WTC11 (cell line): Measurements from ENCODE around the gene MTMR3. TPM values are rescaled to one million over a fixed set of nuclear protein-coding genes. Genes with fewer than 3 reads are reported as not detected.

Experiments
- ATAC-seq: fragments of 200-7000 bp; cut with Tn5 transposase; 2 replicates; pipeline ENCODE4 v1.10.0; 2021; ENCODE audit warnings: mild to moderate bottlenecking, moderate library complexity
- CTCF ChIA-PET: fragments of 300-600 bp; sonication (Branson Sonifier 250); formaldehyde crosslinking; loops from one replicate; lab custom pipeline; 2021; ENCODE audit warnings: antibody characterized with exemption; lab: Charles Lee
- POLR2A ChIA-PET: fragments of 350-600 bp; sonication (Branson Sonifier 250); formaldehyde crosslinking; loops from one replicate; lab custom pipeline; 2021; ENCODE audit warnings: antibody characterized with exemption; lab: Charles Lee
- DNase-seq: peaks from one replicate; pipeline ENCODE4 v3.0.0; 2021; ENCODE audit warnings: low spot score
- H3K27ac Mint-ChIP-seq: 2 replicates; pipeline ENCODE4 v1.8.0; 2021; ENCODE audit warnings: mixed read lengths
- H3K27me3 Mint-ChIP-seq: 2 replicates; pipeline ENCODE4 v1.8.0; 2021; ENCODE audit warnings: low read depth, mild to moderate bottlenecking, moderate library complexity, mixed read lengths
- H3K36me3 Mint-ChIP-seq: 2 replicates; pipeline ENCODE4 v1.8.0; 2021; ENCODE audit warnings: mixed read lengths
- H3K4me1 Mint-ChIP-seq: 2 replicates; pipeline ENCODE4 v1.8.0; 2022; ENCODE audit warnings: mixed read lengths
- H3K4me3 Mint-ChIP-seq: 2 replicates; pipeline ENCODE4 v1.8.0; 2021; ENCODE audit warnings: mild to moderate bottlenecking, moderate library complexity, mixed read lengths
- H3K9me3 Mint-ChIP-seq: 2 replicates; pipeline ENCODE4 v1.8.0; 2021; ENCODE audit warnings: mixed read lengths
- AFF4 ChIP-seq: sonication (generic); formaldehyde crosslinking; IDR thresholded peaks from 2 replicates; pipeline ENCODE4 v1.8.1; 2023; ENCODE audit warnings: mild to moderate bottlenecking, missing genetic modification reagents, borderline replicate concordance
- ERG ChIP-seq: fragments of 250-450 bp; sonication (Bioruptor Pico); IDR thresholded peaks from 2 replicates; pipeline ENCODE4 v1.8.0; 2021; ENCODE audit warnings: mild to moderate bottlenecking
- ESRRA ChIP-seq: sonication (generic); formaldehyde crosslinking; IDR thresholded peaks from 2 replicates; pipeline ENCODE4 v1.8.1; 2022; ENCODE audit warnings: mild to moderate bottlenecking, missing genetic modification reagents, borderline replicate concordance
- HMGA2 ChIP-seq: fragments of 250-450 bp; sonication (Bioruptor Pico); IDR thresholded peaks from 2 replicates; pipeline ENCODE4 v1.4.0; 2021; ENCODE audit warnings: mild to moderate bottlenecking, moderate library complexity
- MAX ChIP-seq: sonication (generic); formaldehyde crosslinking; IDR thresholded peaks from 2 replicates; pipeline ENCODE4 v1.8.0; 2022; ENCODE audit warnings: mild to moderate bottlenecking, missing genetic modification reagents
- NR3C1 ChIP-seq: sonication (generic); formaldehyde crosslinking; conservative IDR thresholded peaks from 2 replicates; pipeline ENCODE4 v1.8.1; 2023; ENCODE audit warnings: low read depth, mild to moderate bottlenecking, missing genetic modification reagents
- OVOL2 ChIP-seq: fragments of 250-450 bp; sonication (Bioruptor Pico); IDR thresholded peaks from 2 replicates; pipeline ENCODE4 v1.9.0; 2021; ENCODE audit warnings: mild to moderate bottlenecking, borderline replicate concordance
- TP53 ChIP-seq: sonication (generic); formaldehyde crosslinking; IDR thresholded peaks from 2 replicates; pipeline ENCODE4 v1.8.1; 2023; ENCODE audit warnings: mild to moderate bottlenecking, missing genetic modification reagents
- ZNF121 ChIP-seq: sonication (generic); formaldehyde crosslinking; IDR thresholded peaks from 2 replicates; pipeline ENCODE4 v1.8.0; 2023; ENCODE audit warnings: missing genetic modification reagents
- ZNF416 ChIP-seq: fragments of 250-450 bp; sonication (Bioruptor Pico); IDR thresholded peaks from 2 replicates; pipeline ENCODE4 v1.9.0; 2021; ENCODE audit warnings: mild to moderate bottlenecking, inconsistent platforms
- ZNF532 ChIP-seq: fragments of 250-450 bp; sonication (Bioruptor Pico); IDR thresholded peaks from 2 replicates; pipeline ENCODE4 v1.9.0; 2021; ENCODE audit warnings: mild to moderate bottlenecking, borderline replicate concordance
- ZNF671 ChIP-seq: fragments of 250-450 bp; sonication (Bioruptor Pico); IDR thresholded peaks from 2 replicates; pipeline ENCODE4 v1.8.0; 2021; ENCODE audit warnings: mild to moderate bottlenecking
- total RNA-seq: library from RNA; stranded (reverse); gene quantifications from 3 replicates; pipeline ENCODE4 v1.2.3, GENCODE V29; 2021
- TF ChIP-seq, protein P1 (sequence below): sonication (generic); formaldehyde crosslinking; IDR thresholded peaks from 2 replicates; pipeline ENCODE4 v1.8.0; 2022; ENCODE audit warnings: mild to moderate bottlenecking, missing genetic modification reagents

The MTMR3 gene
- total RNA-seq, 1 experiment from 2014 or later = 19.2 TPM

GRCh38 chr22:29867260-29867659, 15.7 kb upstream of the MTMR3 start (continued):
- TF ChIP-seq, protein P1, sequence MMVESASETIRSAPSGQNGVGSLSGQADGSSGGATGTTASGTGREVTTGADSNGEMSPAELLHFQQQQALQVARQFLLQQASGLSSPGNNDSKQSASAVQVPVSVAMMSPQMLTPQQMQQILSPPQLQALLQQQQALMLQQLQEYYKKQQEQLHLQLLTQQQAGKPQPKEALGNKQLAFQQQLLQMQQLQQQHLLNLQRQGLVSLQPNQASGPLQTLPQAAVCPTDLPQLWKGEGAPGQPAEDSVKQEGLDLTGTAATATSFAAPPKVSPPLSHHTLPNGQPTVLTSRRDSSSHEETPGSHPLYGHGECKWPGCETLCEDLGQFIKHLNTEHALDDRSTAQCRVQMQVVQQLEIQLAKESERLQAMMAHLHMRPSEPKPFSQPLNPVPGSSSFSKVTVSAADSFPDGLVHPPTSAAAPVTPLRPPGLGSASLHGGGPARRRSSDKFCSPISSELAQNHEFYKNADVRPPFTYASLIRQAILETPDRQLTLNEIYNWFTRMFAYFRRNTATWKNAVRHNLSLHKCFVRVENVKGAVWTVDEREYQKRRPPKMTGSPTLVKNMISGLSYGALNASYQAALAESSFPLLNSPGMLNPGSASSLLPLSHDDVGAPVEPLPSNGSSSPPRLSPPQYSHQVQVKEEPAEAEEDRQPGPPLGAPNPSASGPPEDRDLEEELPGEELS (CRISPR knock-in tag) = no peak
- no peak for TF ChIP-seq ZNF416 (CRISPR knock-in tag)
- TF ChIP-seq, all 79 proteins: peak for 0

GRCh38 chr22:29867851-29868250, 15.1 kb upstream of the MTMR3 start:
- H3K4me1 Mint-ChIP-seq = peaks cover 18% of the 10 kb centered on the region
- H3K36me3 Mint-ChIP-seq = no peaks in the 10 kb centered on the region
- H3K4me3 Mint-ChIP-seq = no peak overlapping the region
- ATAC-seq = no peak
- H3K27me3 Mint-ChIP-seq = no peaks in the 10 kb centered on the region
- no peak for DNase-seq
- CTCF ChIA-PET = no interaction called here
- H3K9me3 Mint-ChIP-seq = no peaks in the 10 kb centered on the region
- POLR2A ChIA-PET = no interaction called here
- TF ChIP-seq MAX (CRISPR knock-in tag) (no peak), ESRRA (CRISPR knock-in tag) (no peak), HMGA2 (no peak), ERG (CRISPR knock-in tag) (no peak), AFF4 (CRISPR knock-in tag) (no peak), OVOL2 (CRISPR knock-in tag) (no peak), TP53 (CRISPR knock-in tag) (no peak), ZNF532 (CRISPR knock-in tag) (no peak), ZNF671 (CRISPR knock-in tag) (no peak), NR3C1 (CRISPR knock-in tag) (no peak), ZNF121 (no peak)
- H3K27ac Mint-ChIP-seq = no peak overlapping the region
